ENCODE results near the gene AP3S1. TPM values are rescaled to one million over a fixed set of nuclear protein-coding genes. Genes with fewer than 3 reads are reported as not detected.

AP3S1 gene
- total and polyA plus RNA-seq, 2 of the 13 experiments (the other 11 are each of a cell fraction or from before 2014, with no cell fraction given): 50.5 to 85.9 TPM

DNA sequence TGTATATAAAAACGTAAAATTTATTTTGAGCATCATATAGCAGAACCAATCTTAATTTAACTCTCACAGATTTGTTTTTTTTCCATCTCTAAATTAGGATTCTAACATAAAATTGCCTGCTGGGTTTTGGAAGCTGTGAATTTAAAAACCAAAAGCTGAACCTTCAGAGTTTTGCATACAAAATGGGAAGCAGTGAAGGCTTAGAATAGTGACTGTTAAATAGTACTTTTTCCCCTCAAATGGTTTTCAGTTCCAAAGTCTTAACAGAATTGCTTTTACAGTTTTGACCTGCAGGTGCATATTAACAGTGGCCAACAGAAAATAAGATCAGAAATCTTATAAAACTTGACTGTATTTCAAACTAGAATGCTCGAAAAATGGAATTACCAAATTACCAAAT, 65.4 kb downstream of the AP3S1 start:
- ChIA-PET POLR2A (no interaction called here), CTCF (ENCODE audit: low intra/inter-chr PET ratio, low total read pairs) (no interaction called here)
- in situ Hi-C loops (cut with HindIII; ENCODE audit: extremely low pct_ligation_motif_present, low pct_unique_long_range_greater_than_20kb): no loop called here
- Histone ChIP-seq H3K4me2 (ENCODE audit: low read depth, low read length) (no peak overlapping the region), H3K36me3 (replicated peaks in 1 of 2; ENCODE audit: control insufficient read depth in 1 of 2, insufficient read depth in 2 of 2, low read length in 2 of 2) (no peaks in the 10 kb centered on the region), H3K4me3 (replicated peaks in 1 of 3; ENCODE audit: insufficient read depth in 1 of 3, low read depth in 2 of 3, low read length in 3 of 3) (no peak overlapping the region), H4K20me1 (ENCODE audit: insufficient read depth, low read length) (no peaks in the 10 kb centered on the region), H3K4me1 (ENCODE audit: insufficient read depth, low read length) (no peaks in the 10 kb centered on the region), H3K9ac (ENCODE audit: insufficient read depth, low read depth, low read length) (no peak overlapping the region), H3K79me2 (ENCODE audit: insufficient read depth, low read length) (no peaks in the 10 kb centered on the region), H2AFZ (ENCODE audit: low read length) (no peak overlapping the region), H3K27ac (ENCODE audit: extremely low read length, insufficient read depth, low read length) (no peak overlapping the region), H3K9me3 (ENCODE audit: low read length) (no peaks in the 10 kb centered on the region), H3K27me3 (ENCODE audit: control insufficient read depth in 1 of 2, insufficient read depth in 2 of 2, low read length in 2 of 2) (no peaks in the 10 kb centered on the region)
- intact Hi-C loops (cut with micrococcal nuclease; ENCODE audit: unreplicated experiment): no loop called here
- FAIRE-seq: no peak
- no peak for ATAC-seq
- BruUV-seq (replicated peaks): no TSS peak
- DNase-seq (ENCODE audit: low spot score): no peak
- WGBS (ENCODE audit: low lambda C conversion rate): 94% methylated on average over 2 of the region's 2 CpGs
- no peak for TF ChIP-seq KLF16 (CRISPR knock-in tag; IDR thresholded peaks at IDR 0.05)
- TF ChIP-seq RBAK (CRISPR knock-in tag; IDR thresholded peaks at IDR 0.05): no peak
- TF ChIP-seq ZNF20 (CRISPR knock-in tag; IDR thresholded peaks at IDR 0.05): no peak
- TF ChIP-seq, protein P1, sequence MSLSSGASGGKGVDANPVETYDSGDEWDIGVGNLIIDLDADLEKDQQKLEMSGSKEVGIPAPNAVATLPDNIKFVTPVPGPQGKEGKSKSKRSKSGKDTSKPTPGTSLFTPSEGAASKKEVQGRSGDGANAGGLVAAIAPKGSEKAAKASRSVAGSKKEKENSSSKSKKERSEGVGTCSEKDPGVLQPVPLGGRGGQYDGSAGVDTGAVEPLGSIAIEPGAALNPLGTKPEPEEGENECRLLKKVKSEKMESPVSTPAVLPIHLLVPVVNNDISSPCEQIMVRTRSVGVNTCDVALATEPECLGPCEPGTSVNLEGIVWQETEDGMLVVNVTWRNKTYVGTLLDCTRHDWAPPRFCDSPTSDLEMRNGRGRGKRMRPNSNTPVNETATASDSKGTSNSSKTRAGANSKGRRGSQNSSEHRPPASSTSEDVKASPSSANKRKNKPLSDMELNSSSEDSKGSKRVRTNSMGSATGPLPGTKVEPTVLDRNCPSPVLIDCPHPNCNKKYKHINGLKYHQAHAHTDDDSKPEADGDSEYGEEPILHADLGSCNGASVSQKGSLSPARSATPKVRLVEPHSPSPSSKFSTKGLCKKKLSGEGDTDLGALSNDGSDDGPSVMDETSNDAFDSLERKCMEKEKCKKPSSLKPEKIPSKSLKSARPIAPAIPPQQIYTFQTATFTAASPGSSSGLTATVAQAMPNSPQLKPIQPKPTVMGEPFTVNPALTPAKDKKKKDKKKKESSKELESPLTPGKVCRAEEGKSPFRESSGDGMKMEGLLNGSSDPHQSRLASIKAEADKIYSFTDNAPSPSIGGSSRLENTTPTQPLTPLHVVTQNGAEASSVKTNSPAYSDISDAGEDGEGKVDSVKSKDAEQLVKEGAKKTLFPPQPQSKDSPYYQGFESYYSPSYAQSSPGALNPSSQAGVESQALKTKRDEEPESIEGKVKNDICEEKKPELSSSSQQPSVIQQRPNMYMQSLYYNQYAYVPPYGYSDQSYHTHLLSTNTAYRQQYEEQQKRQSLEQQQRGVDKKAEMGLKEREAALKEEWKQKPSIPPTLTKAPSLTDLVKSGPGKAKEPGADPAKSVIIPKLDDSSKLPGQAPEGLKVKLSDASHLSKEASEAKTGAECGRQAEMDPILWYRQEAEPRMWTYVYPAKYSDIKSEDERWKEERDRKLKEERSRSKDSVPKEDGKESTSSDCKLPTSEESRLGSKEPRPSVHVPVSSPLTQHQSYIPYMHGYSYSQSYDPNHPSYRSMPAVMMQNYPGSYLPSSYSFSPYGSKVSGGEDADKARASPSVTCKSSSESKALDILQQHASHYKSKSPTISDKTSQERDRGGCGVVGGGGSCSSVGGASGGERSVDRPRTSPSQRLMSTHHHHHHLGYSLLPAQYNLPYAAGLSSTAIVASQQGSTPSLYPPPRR (CRISPR knock-in tag; IDR thresholded peaks at IDR 0.05; ENCODE audit: borderline replicate concordance): no peak
- TF ChIP-seq, protein P2, sequence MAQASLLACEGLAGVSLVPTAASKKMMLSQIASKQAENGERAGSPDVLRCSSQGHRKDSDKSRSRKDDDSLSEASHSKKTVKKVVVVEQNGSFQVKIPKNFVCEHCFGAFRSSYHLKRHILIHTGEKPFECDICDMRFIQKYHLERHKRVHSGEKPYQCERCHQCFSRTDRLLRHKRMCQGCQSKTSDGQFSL (CRISPR knock-in tag; IDR thresholded peaks at IDR 0.05): no peak
- no peak for TF ChIP-seq ZNF225 (CRISPR knock-in tag; IDR thresholded peaks at IDR 0.05)
- TF ChIP-seq U2AF1 (optimal IDR thresholded peaks at IDR 0.05; ENCODE audit: low read depth, low read length): no peak
- TF ChIP-seq POLR2G (IDR thresholded peaks at IDR 0.05; ENCODE audit: low read depth, low read length): no peak
- TF ChIP-seq, protein P3, sequence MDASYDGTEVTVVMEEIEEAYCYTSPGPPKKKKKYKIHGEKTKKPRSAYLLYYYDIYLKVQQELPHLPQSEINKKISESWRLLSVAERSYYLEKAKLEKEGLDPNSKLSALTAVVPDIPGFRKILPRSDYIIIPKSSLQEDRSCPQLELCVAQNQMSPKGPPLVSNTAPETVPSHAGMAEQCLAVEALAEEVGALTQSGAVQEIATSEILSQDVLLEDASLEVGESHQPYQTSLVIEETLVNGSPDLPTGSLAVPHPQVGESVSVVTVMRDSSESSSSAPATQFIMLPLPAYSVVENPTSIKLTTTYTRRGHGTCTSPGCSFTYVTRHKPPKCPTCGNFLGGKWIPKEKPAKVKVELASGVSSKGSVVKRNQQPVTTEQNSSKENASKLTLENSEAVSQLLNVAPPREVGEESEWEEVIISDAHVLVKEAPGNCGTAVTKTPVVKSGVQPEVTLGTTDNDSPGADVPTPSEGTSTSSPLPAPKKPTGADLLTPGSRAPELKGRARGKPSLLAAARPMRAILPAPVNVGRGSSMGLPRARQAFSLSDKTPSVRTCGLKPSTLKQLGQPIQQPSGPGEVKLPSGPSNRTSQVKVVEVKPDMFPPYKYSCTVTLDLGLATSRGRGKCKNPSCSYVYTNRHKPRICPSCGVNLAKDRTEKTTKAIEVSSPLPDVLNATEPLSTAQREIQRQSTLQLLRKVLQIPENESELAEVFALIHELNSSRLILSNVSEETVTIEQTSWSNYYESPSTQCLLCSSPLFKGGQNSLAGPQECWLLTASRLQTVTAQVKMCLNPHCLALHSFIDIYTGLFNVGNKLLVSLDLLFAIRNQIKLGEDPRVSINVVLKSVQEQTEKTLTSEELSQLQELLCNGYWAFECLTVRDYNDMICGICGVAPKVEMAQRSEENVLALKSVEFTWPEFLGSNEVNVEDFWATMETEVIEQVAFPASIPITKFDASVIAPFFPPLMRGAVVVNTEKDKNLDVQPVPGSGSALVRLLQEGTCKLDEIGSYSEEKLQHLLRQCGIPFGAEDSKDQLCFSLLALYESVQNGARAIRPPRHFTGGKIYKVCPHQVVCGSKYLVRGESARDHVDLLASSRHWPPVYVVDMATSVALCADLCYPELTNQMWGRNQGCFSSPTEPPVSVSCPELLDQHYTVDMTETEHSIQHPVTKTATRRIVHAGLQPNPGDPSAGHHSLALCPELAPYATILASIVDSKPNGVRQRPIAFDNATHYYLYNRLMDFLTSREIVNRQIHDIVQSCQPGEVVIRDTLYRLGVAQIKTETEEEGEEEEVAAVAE (CRISPR knock-in tag; IDR thresholded peaks at IDR 0.05; ENCODE audit: borderline replicate concordance): no peak
- TF ChIP-seq GTF3A (CRISPR knock-in tag; conservative IDR thresholded peaks at IDR 0.05): no peak

Data from HepG2 (cell line).